ENCODE results near the gene CD47.

The CD47 gene

GRCh38 chr3:108110934-108111333, 20.1 kb upstream of the CD47 start:
- Histone ChIP-seq H3K27me3 (ENCODE audit: control insufficient read depth, insufficient read depth, low read length) (no peaks in the 10 kb centered on the region), H3K4me3 (ENCODE audit: low read depth, low read length) (no peak overlapping the region), H3K4me1 (ENCODE audit: control insufficient read depth, insufficient read depth, low read length) (peaks cover under 1% of the 10 kb centered on the region), H3K36me3 (ENCODE audit: control insufficient read depth, insufficient read depth, low read length) (no peaks in the 10 kb centered on the region), H3K9me3 (ENCODE audit: control insufficient read depth, insufficient read depth, low read length) (no peaks in the 10 kb centered on the region), H3K9ac (ENCODE audit: low read depth, low read length) (no peak overlapping the region)

- Histone ChIP-seq H3K36me3 (ENCODE audit: control insufficient read depth, insufficient read depth, low read length) (no peaks in the 10 kb centered on the region), H3K4me3 (ENCODE audit: low read depth, low read length) (no peak overlapping the region), H3K9ac (ENCODE audit: low read depth, low read length) (no peak overlapping the region)
Measured at GRCh38 chr3:108108416-108108815, 17.6 kb upstream of the CD47 start.

DNA sequence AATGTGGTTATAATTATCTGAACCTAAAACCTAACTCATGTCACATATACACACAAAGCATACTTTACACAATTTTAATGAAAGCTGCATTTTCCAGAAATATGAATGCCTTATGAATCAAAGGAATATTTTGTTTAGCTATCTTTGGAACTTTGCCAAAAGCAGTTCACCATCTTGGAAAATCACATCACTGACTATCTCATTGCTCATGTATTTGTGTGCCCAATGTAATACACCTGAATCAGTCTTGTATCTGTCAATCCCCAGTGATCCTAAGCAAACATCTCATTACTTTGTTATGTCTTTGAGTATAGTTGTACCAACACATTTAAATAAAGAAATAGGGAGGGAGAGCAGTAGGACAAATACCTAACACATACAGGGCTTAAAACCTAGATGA, 15.6 kb upstream of the CD47 start:
- H3K9ac ChIP-seq (ENCODE audit: low read depth, low read length), result no peak overlapping the region
- H3K9me3 ChIP-seq (ENCODE audit: control insufficient read depth, insufficient read depth, low read length), result no peaks in the 10 kb centered on the region
- H3K27me3 ChIP-seq (ENCODE audit: control insufficient read depth, insufficient read depth, low read length), result no peaks in the 10 kb centered on the region
- H3K36me3 ChIP-seq (ENCODE audit: control insufficient read depth, insufficient read depth, low read length), result no peaks in the 10 kb centered on the region
- H3K4me1 ChIP-seq (ENCODE audit: control insufficient read depth, insufficient read depth, low read length), result peaks cover 2% of the 10 kb centered on the region
- no peak overlapping the region for H3K4me3 ChIP-seq (ENCODE audit: low read depth, low read length)

More at GRCh38 chr3:108108416-108108815, 17.6 kb upstream of the CD47 start:
- H3K9me3 ChIP-seq (ENCODE audit: control insufficient read depth, insufficient read depth, low read length), result no peaks in the 10 kb centered on the region
- H3K4me1 ChIP-seq (ENCODE audit: control insufficient read depth, insufficient read depth, low read length), result peaks cover 2% of the 10 kb centered on the region
- H3K27me3 ChIP-seq (ENCODE audit: control insufficient read depth, insufficient read depth, low read length), result no peaks in the 10 kb centered on the region

- Histone ChIP-seq H3K4me3 (ENCODE audit: low read depth, low read length) (no peak overlapping the region), H3K36me3 (ENCODE audit: control insufficient read depth, insufficient read depth, low read length) (no peaks in the 10 kb centered on the region), H3K9ac (ENCODE audit: low read depth, low read length) (no peak overlapping the region), H3K27me3 (ENCODE audit: control insufficient read depth, insufficient read depth, low read length) (no peaks in the 10 kb centered on the region), H3K4me1 (ENCODE audit: control insufficient read depth, insufficient read depth, low read length) (peaks cover 2% of the 10 kb centered on the region), H3K9me3 (ENCODE audit: control insufficient read depth, insufficient read depth, low read length) (no peaks in the 10 kb centered on the region)
Measured at GRCh38 chr3:108106031-108106430, 15.2 kb upstream of the CD47 start.

GRCh38 chr3:108103886-108104797, 13.3 kb upstream of the CD47 start:
- H3K36me3 ChIP-seq (ENCODE audit: control insufficient read depth, insufficient read depth, low read length), result no peaks in the 10 kb centered on the region
- no peak overlapping the region for H3K4me3 ChIP-seq (ENCODE audit: low read depth, low read length)
- H3K9me3 ChIP-seq (ENCODE audit: control insufficient read depth, insufficient read depth, low read length), result no peaks in the 10 kb centered on the region
- peaks cover 2% of the 10 kb centered on the region for H3K4me1 ChIP-seq (ENCODE audit: control insufficient read depth, insufficient read depth, low read length)
- H3K27me3 ChIP-seq (ENCODE audit: control insufficient read depth, insufficient read depth, low read length), result no peaks in the 10 kb centered on the region
- no peak overlapping the region for H3K9ac ChIP-seq (ENCODE audit: low read depth, low read length)

- Histone ChIP-seq H3K9me3 (ENCODE audit: control insufficient read depth, insufficient read depth, low read length) (no peaks in the 10 kb centered on the region), H3K9ac (ENCODE audit: low read depth, low read length) (no peak overlapping the region), H3K36me3 (ENCODE audit: control insufficient read depth, insufficient read depth, low read length) (no peaks in the 10 kb centered on the region), H3K27me3 (ENCODE audit: control insufficient read depth, insufficient read depth, low read length) (no peaks in the 10 kb centered on the region), H3K4me1 (ENCODE audit: control insufficient read depth, insufficient read depth, low read length) (peaks cover 2% of the 10 kb centered on the region), H3K4me3 (ENCODE audit: low read depth, low read length) (no peak overlapping the region)
Measured at GRCh38 chr3:108103040-108103751, 12.4 kb upstream of the CD47 start.

GRCh38 chr3:108102420-108103039, 11.7 kb upstream of the CD47 start:
- Histone ChIP-seq H3K4me3 (ENCODE audit: low read depth, low read length) (no peak overlapping the region), H3K27me3 (ENCODE audit: control insufficient read depth, insufficient read depth, low read length) (no peaks in the 10 kb centered on the region), H3K9ac (ENCODE audit: low read depth, low read length) (no peak overlapping the region), H3K36me3 (ENCODE audit: control insufficient read depth, insufficient read depth, low read length) (no peaks in the 10 kb centered on the region), H3K9me3 (ENCODE audit: control insufficient read depth, insufficient read depth, low read length) (no peaks in the 10 kb centered on the region), H3K4me1 (ENCODE audit: control insufficient read depth, insufficient read depth, low read length) (peaks cover 2% of the 10 kb centered on the region)

- Histone ChIP-seq H3K9ac (ENCODE audit: low read depth, low read length) (no peak overlapping the region), H3K27me3 (ENCODE audit: control insufficient read depth, insufficient read depth, low read length) (no peaks in the 10 kb centered on the region), H3K4me1 (ENCODE audit: control insufficient read depth, insufficient read depth, low read length) (peaks cover 2% of the 10 kb centered on the region), H3K9me3 (ENCODE audit: control insufficient read depth, insufficient read depth, low read length) (no peaks in the 10 kb centered on the region), H3K36me3 (ENCODE audit: control insufficient read depth, insufficient read depth, low read length) (no peaks in the 10 kb centered on the region), H3K4me3 (ENCODE audit: low read depth, low read length) (no peak overlapping the region)
Measured at GRCh38 chr3:108100906-108101660, 10.3 kb upstream of the CD47 start.

DNA sequence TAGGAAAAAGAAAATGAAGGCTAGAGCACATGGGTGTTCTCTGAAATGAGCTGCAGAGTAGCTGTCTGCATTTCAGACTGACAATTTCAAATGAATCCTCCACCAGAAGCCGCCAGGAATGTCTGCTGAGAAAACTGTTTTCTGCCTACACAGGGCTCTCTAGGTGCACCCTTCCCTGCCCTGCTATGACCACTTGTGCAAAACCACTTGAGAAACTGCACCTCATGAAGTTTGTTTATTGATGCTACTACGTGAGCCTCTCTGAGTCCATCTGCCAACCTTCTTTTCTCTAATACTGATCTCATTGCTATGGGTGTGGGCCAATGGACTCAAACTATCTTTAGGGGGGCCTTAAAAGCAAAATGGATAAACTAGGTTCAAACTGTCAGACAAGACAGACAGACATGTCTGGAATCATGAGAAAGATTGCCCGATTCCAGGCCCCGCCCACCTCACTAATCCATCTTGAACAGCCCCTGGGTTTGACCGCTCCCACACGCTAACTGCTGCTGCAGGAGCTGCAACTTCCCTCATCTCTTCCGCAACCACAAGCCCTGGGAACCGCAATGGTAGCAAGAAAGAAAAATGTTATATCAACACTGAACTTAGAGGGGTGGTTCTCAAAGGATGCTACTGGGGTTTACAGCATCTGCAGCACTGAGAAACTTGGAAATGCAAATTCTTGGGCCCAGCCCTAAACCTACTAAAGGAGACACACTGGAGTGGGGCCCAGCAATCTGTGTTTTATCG, 9.0 kb upstream of the CD47 start:
- Histone ChIP-seq H3K4me3 (ENCODE audit: low read depth, low read length) (no peak overlapping the region), H3K4me1 (ENCODE audit: control insufficient read depth, insufficient read depth, low read length) (no peaks in the 10 kb centered on the region), H3K36me3 (ENCODE audit: control insufficient read depth, insufficient read depth, low read length) (no peaks in the 10 kb centered on the region), H3K27me3 (ENCODE audit: control insufficient read depth, insufficient read depth, low read length) (no peaks in the 10 kb centered on the region), H3K9ac (ENCODE audit: low read depth, low read length) (no peak overlapping the region), H3K9me3 (ENCODE audit: control insufficient read depth, insufficient read depth, low read length) (no peaks in the 10 kb centered on the region)

- Histone ChIP-seq H3K27me3 (ENCODE audit: control insufficient read depth, insufficient read depth, low read length) (no peaks in the 10 kb centered on the region), H3K9me3 (ENCODE audit: control insufficient read depth, insufficient read depth, low read length) (no peaks in the 10 kb centered on the region), H3K9ac (ENCODE audit: low read depth, low read length) (no peak overlapping the region), H3K4me3 (ENCODE audit: low read depth, low read length) (no peak overlapping the region), H3K36me3 (ENCODE audit: control insufficient read depth, insufficient read depth, low read length) (no peaks in the 10 kb centered on the region), H3K4me1 (ENCODE audit: control insufficient read depth, insufficient read depth, low read length) (no peaks in the 10 kb centered on the region)
Measured at GRCh38 chr3:108099244-108099643, 8.4 kb upstream of the CD47 start.

- Histone ChIP-seq H3K9me3 (ENCODE audit: control insufficient read depth, insufficient read depth, low read length) (no peaks in the 10 kb centered on the region), H3K9ac (ENCODE audit: low read depth, low read length) (no peak overlapping the region), H3K27me3 (ENCODE audit: control insufficient read depth, insufficient read depth, low read length) (peaks cover 4% of the 10 kb centered on the region), H3K36me3 (ENCODE audit: control insufficient read depth, insufficient read depth, low read length) (no peaks in the 10 kb centered on the region), H3K4me3 (ENCODE audit: low read depth, low read length) (no peak overlapping the region), H3K4me1 (ENCODE audit: control insufficient read depth, insufficient read depth, low read length) (no peaks in the 10 kb centered on the region)
Measured at GRCh38 chr3:108098003-108098370, 7.2 kb upstream of the CD47 start.
